Measurements from ENCODE around the gene TBX21. TPM values are rescaled to one million over a fixed set of nuclear protein-coding genes. Genes with fewer than 3 reads are reported as not detected.

TBX21 gene
- total and polyA plus RNA-seq, 10 of the 15 experiments (the other 5 are each of a cell fraction or from before 2014, with no cell fraction given), result 0.63 to 9.6 (median 5.0) TPM

GRCh38 chr17:47694581-47695428, 38.2 kb upstream of the TBX21 start (continued):
- TF ChIP-seq NKRF (conservative IDR thresholded peaks at IDR 0.05), result peak; percentile 26; the same call in 1 of the 2 replicates
- TF ChIP-seq NFIC (IDR thresholded peaks at IDR 0.05; ENCODE audit: low read depth, low read length), result no peak
- TF ChIP-seq ZNF24 (IDR thresholded peaks at IDR 0.05), result no peak
- no peak for TF ChIP-seq ZZZ3 (IDR thresholded peaks at IDR 0.05; ENCODE audit: control insufficient read depth, insufficient read length, low read depth)
- TF ChIP-seq SMARCA5 (IDR thresholded peaks at IDR 0.05), result no peak
- TF ChIP-seq LARP7 (IDR thresholded peaks at IDR 0.05), result 0 out of 2 replicates have a peak, but pooled peaks have one; percentile 34
- TF ChIP-seq ATF2 (IDR thresholded peaks at IDR 0.05; ENCODE audit: low read length), result no peak
- TF ChIP-seq MAX (IDR thresholded peaks at IDR 0.05; ENCODE audit: low read depth, low read length), result peak; percentile 85
- TF ChIP-seq ZBTB11 (CRISPR knock-in tag; IDR thresholded peaks at IDR 0.05), result no peak
- peak; percentile 83 for TF ChIP-seq USF1 (IDR thresholded peaks at IDR 0.05; ENCODE audit: borderline replicate concordance, extremely low read length, insufficient read depth, low read depth, low read length)
- TF ChIP-seq BACH1 (IDR thresholded peaks at IDR 0.05; ENCODE audit: borderline replicate concordance), result peak; percentile 64; the same call in 1 of the 2 replicates
- no peak for TF ChIP-seq KDM1A (IDR thresholded peaks at IDR 0.05; ENCODE audit: borderline replicate concordance)
- no peak for TF ChIP-seq TCF3 (IDR thresholded peaks at IDR 0.05; ENCODE audit: borderline replicate concordance, insufficient read depth, low read depth, low read length)
- no peak for TF ChIP-seq ZNF274 (IDR thresholded peaks at IDR 0.05; ENCODE audit: insufficient read depth, insufficient read length)
- TF ChIP-seq PRDM15 (CRISPR knock-in tag; IDR thresholded peaks at IDR 0.05), result no peak
- no peak for TF ChIP-seq TCF7 (IDR thresholded peaks at IDR 0.05; ENCODE audit: borderline replicate concordance)
- TF ChIP-seq RBBP5 (conservative IDR thresholded peaks at IDR 0.05), result no peak
- TF ChIP-seq CBFB (IDR thresholded peaks at IDR 0.05; ENCODE audit: low read depth), result no peak

Measured in GM12878 (cell line).